Measurements from ENCODE around the gene RHOA.

RHOA gene

GRCh38 chr3:49411968-49412631, at the start of gene RHOA, which contains the start of gene TCTA:
Gene RHOA, minus strand, starts transcription at chr3:49411976. Its CDS starts 36,387 bp downstream, at chr3:49375589.
Gene TCTA, plus strand, starts transcription at chr3:49412423. Its CDS starts 4 bp downstream, at chr3:49412427.
- peak within 1 kb of the TSS; percentile 98 for H3K4me3 ChIP-seq (ENCODE audit: low read length)
- peak within 1 kb of the TSS; percentile 94 for H3K27ac ChIP-seq (ENCODE audit: low read depth, low read length)
- peaks cover 21% of the 10 kb centered on the region for H3K4me1 ChIP-seq (ENCODE audit: control insufficient read depth, insufficient read depth, low read length)
- peak within 1 kb of the TSS; percentile 93 for H3K9ac ChIP-seq (ENCODE audit: low read length)
- no peaks in the 10 kb centered on the region for H3K27me3 ChIP-seq (ENCODE audit: control insufficient read depth, insufficient read depth, low read length)
- peaks cover 3% of the 10 kb centered on the region for H3K36me3 ChIP-seq (ENCODE audit: control insufficient read depth, insufficient read depth, low read length)

DNA sequence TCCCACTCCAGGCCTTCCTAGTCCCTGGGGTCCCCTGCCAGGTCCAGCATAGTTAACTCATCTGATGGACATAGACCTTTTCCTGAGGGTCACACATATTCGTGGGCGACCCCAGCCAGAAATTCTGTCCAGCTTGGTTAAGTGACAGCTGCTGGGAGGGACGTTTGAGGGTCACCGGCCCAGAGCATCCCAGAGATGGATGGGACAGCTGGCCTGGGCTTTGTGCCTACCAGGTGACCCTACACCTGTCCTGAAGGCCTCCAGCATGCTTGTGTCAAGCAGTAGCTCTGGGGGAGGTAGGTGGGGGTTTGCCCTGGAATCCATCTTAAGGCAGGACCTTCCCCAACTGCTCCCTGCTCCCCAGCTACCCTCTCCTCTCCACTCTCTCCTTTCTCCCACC, 49.2 kb upstream of the RHOA start:
- Histone ChIP-seq H3K27me3 (ENCODE audit: control insufficient read depth, insufficient read depth, low read length) (no peaks in the 10 kb centered on the region), H3K9ac (ENCODE audit: low read length) (no peak overlapping the region), H3K4me3 (ENCODE audit: low read length) (no peak overlapping the region), H3K27ac (ENCODE audit: low read depth, low read length) (no peak overlapping the region), H3K36me3 (ENCODE audit: control insufficient read depth, insufficient read depth, low read length) (no peaks in the 10 kb centered on the region), H3K4me1 (ENCODE audit: control insufficient read depth, insufficient read depth, low read length) (no peaks in the 10 kb centered on the region)

GRCh38 chr3:49460188-49460890, 48.6 kb upstream of the RHOA start:
- no peak overlapping the region for H3K4me3 ChIP-seq (ENCODE audit: low read length)
- no peak overlapping the region for H3K27ac ChIP-seq (ENCODE audit: low read depth, low read length)
- no peaks in the 10 kb centered on the region for H3K4me1 ChIP-seq (ENCODE audit: control insufficient read depth, insufficient read depth, low read length)
- no peaks in the 10 kb centered on the region for H3K36me3 ChIP-seq (ENCODE audit: control insufficient read depth, insufficient read depth, low read length)
- no peaks in the 10 kb centered on the region for H3K27me3 ChIP-seq (ENCODE audit: control insufficient read depth, insufficient read depth, low read length)
- no peak overlapping the region for H3K9ac ChIP-seq (ENCODE audit: low read length)

- Histone ChIP-seq H3K36me3 (ENCODE audit: control insufficient read depth, insufficient read depth, low read length) (no peaks in the 10 kb centered on the region), H3K27ac (ENCODE audit: low read depth, low read length) (no peak overlapping the region)
Measured at GRCh38 chr3:49456466-49456865, 44.7 kb upstream of the RHOA start.

GRCh38 chr3:49454898-49455681, 43.3 kb upstream of the RHOA start:
- no peaks in the 10 kb centered on the region for H3K27me3 ChIP-seq (ENCODE audit: control insufficient read depth, insufficient read depth, low read length)
- no peak overlapping the region for H3K9ac ChIP-seq (ENCODE audit: low read length)
- no peak overlapping the region for H3K4me3 ChIP-seq (ENCODE audit: low read length)
- no peaks in the 10 kb centered on the region for H3K36me3 ChIP-seq (ENCODE audit: control insufficient read depth, insufficient read depth, low read length)
- no peaks in the 10 kb centered on the region for H3K4me1 ChIP-seq (ENCODE audit: control insufficient read depth, insufficient read depth, low read length)
- no peak overlapping the region for H3K27ac ChIP-seq (ENCODE audit: low read depth, low read length)

More at GRCh38 chr3:49456466-49456865, 44.7 kb upstream of the RHOA start:
- Histone ChIP-seq H3K4me3 (ENCODE audit: low read length) (no peak overlapping the region), H3K27me3 (ENCODE audit: control insufficient read depth, insufficient read depth, low read length) (no peaks in the 10 kb centered on the region), H3K4me1 (ENCODE audit: control insufficient read depth, insufficient read depth, low read length) (no peaks in the 10 kb centered on the region), H3K9ac (ENCODE audit: low read length) (no peak overlapping the region)

DNA sequence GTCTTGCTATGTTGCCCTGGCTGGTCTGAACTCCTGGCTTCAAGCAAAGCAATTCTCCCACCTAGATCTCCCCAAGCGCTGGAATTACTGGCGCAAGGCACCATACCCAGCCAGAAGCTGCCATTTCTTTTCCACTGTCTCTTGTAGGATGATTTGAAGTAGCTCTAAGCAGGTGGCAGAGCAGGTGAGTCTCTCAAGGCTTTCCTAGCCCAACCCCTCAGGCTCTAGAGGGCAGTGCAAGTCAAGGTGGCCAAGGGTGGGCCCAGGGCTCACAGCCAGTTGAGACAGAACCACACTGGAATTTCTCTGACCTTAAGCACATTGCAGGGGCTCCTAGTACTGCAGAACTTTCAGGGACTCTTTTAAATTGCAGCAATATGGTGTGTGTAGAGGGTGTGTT, 42.7 kb upstream of the RHOA start:
- Histone ChIP-seq H3K27ac (ENCODE audit: low read depth, low read length) (no peak overlapping the region), H3K4me1 (ENCODE audit: control insufficient read depth, insufficient read depth, low read length) (no peaks in the 10 kb centered on the region), H3K4me3 (ENCODE audit: low read length) (no peak overlapping the region), H3K36me3 (ENCODE audit: control insufficient read depth, insufficient read depth, low read length) (no peaks in the 10 kb centered on the region), H3K9ac (ENCODE audit: low read length) (no peak overlapping the region), H3K27me3 (ENCODE audit: control insufficient read depth, insufficient read depth, low read length) (no peaks in the 10 kb centered on the region)

- Histone ChIP-seq H3K27me3 (ENCODE audit: control insufficient read depth, insufficient read depth, low read length) (no peaks in the 10 kb centered on the region), H3K4me3 (ENCODE audit: low read length) (no peak overlapping the region), H3K27ac (ENCODE audit: low read depth, low read length) (no peak overlapping the region), H3K36me3 (ENCODE audit: control insufficient read depth, insufficient read depth, low read length) (no peaks in the 10 kb centered on the region), H3K9ac (ENCODE audit: low read length) (no peak overlapping the region), H3K4me1 (ENCODE audit: control insufficient read depth, insufficient read depth, low read length) (no peaks in the 10 kb centered on the region)
Measured at GRCh38 chr3:49453621-49454020, 41.8 kb upstream of the RHOA start.

GRCh38 chr3:49445391-49445790, 33.6 kb upstream of the RHOA start:
- Histone ChIP-seq H3K4me1 (ENCODE audit: control insufficient read depth, insufficient read depth, low read length) (no peaks in the 10 kb centered on the region), H3K36me3 (ENCODE audit: control insufficient read depth, insufficient read depth, low read length) (no peaks in the 10 kb centered on the region), H3K9ac (ENCODE audit: low read length) (no peak overlapping the region), H3K27ac (ENCODE audit: low read depth, low read length) (no peak overlapping the region), H3K27me3 (ENCODE audit: control insufficient read depth, insufficient read depth, low read length) (no peaks in the 10 kb centered on the region), H3K4me3 (ENCODE audit: low read length) (no peak overlapping the region)

DNA sequence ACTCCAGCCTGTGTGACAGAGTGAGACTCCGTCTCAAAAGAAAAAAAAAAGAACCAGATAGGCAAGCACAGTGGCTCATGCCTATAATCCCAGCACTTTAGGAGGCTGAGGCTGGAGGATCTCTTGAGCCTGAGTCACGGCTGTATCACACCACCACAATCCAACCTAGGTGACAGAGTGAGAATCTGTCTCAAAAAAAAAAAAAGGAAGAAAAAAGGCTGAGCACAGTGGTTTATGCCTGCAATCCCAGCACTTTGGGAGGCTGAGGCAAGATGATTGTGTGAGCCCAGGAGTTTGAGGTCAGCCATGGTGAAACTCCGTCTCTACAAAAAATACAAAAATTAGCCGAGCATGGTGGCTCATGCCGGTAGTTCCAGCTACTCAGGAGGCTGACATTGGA, 23.0 kb upstream of the RHOA start:
- Histone ChIP-seq H3K27me3 (ENCODE audit: control insufficient read depth, insufficient read depth, low read length) (no peaks in the 10 kb centered on the region), H3K4me3 (ENCODE audit: low read length) (no peak overlapping the region), H3K36me3 (ENCODE audit: control insufficient read depth, insufficient read depth, low read length) (no peaks in the 10 kb centered on the region), H3K9ac (ENCODE audit: low read length) (no peak overlapping the region), H3K4me1 (ENCODE audit: control insufficient read depth, insufficient read depth, low read length) (no peaks in the 10 kb centered on the region), H3K27ac (ENCODE audit: low read depth, low read length) (no peak overlapping the region)

DNA sequence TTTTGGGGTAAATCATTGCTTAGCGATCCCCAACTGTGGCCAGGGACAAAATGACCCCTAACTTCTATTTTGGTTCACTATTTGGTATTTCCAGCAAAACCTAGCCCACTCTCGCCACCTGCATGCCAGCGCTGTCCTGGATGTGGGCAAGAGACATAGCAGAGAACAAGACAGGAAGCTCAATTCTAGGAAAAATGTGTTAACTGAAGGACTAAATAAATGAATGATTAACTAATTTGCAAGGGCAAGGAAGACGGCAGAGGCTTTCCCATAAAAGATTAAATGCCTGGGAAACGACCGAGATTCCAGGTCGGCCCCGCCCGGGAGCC, 16.9 kb upstream of the RHOA start:
- Histone ChIP-seq H3K4me3 (ENCODE audit: low read length) (peak overlapping the region; percentile 93), H3K9ac (ENCODE audit: low read length) (peak overlapping the region; percentile 70), H3K36me3 (ENCODE audit: control insufficient read depth, insufficient read depth, low read length) (peaks cover 8% of the 10 kb centered on the region), H3K27me3 (ENCODE audit: control insufficient read depth, insufficient read depth, low read length) (no peaks in the 10 kb centered on the region), H3K27ac (ENCODE audit: low read depth, low read length) (peak overlapping the region; percentile 93), H3K4me1 (ENCODE audit: control insufficient read depth, insufficient read depth, low read length) (peaks cover 2% of the 10 kb centered on the region)

DNA sequence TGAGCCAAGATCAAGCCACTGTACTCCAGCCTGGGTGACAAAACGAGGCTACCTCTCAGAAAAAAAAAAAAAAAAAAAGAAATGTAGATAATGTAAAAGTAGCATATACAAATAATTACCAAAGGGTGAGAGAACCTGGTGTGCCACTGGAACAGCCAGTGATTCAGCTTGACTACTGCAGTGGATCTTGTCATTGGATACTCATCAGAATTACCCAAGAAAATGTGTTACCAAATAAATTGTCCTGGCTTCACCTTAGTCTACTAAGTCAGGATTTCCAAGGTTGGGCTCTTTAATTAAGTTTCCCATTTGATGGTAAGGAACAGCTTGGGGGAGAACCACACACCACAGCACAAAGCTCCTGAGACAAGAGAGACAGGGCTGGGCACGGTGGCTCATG, 15.8 kb upstream of the RHOA start:
- no peaks in the 10 kb centered on the region for H3K27me3 ChIP-seq (ENCODE audit: control insufficient read depth, insufficient read depth, low read length)
- H3K4me3 ChIP-seq (ENCODE audit: low read length), result no peak overlapping the region
- no peak overlapping the region for H3K9ac ChIP-seq (ENCODE audit: low read length)
- H3K4me1 ChIP-seq (ENCODE audit: control insufficient read depth, insufficient read depth, low read length), result peaks cover 3% of the 10 kb centered on the region
- no peak overlapping the region for H3K27ac ChIP-seq (ENCODE audit: low read depth, low read length)
- peaks cover 8% of the 10 kb centered on the region for H3K36me3 ChIP-seq (ENCODE audit: control insufficient read depth, insufficient read depth, low read length)

- no peak overlapping the region for H3K4me3 ChIP-seq (ENCODE audit: low read length)
Measured at GRCh38 chr3:49424816-49425215, 13.0 kb upstream of the RHOA start.

More at GRCh38 chr3:49424816-49425215, 13.0 kb upstream of the RHOA start:
- no peaks in the 10 kb centered on the region for H3K27me3 ChIP-seq (ENCODE audit: control insufficient read depth, insufficient read depth, low read length)
- peaks cover 4% of the 10 kb centered on the region for H3K4me1 ChIP-seq (ENCODE audit: control insufficient read depth, insufficient read depth, low read length)
- no peak overlapping the region for H3K27ac ChIP-seq (ENCODE audit: low read depth, low read length)
- H3K36me3 ChIP-seq (ENCODE audit: control insufficient read depth, insufficient read depth, low read length), result peaks cover 8% of the 10 kb centered on the region
- no peak overlapping the region for H3K9ac ChIP-seq (ENCODE audit: low read length)

Measured in rectal smooth muscle tissue (tissue), 1 donor.